NCI-H2171 treated with DMSO at 0.1 percent for 48 hours (cell line): ENCODE measurements around the gene PRKCZ.
A peak's percentile ranks its signal among the peaks of the same experiment; 100 is the strongest.

ENCODE experiments used
- DNase-seq: peaks from one replicate; lab custom pipeline; 2025; lab: John Stamatoyannopoulos, UW

PRKCZ gene

GRCh38 chr1:2210084-2210653 lies 160.0 kb downstream of the PRKCZ start:
- no peak for DNase-seq

GRCh38 chr1:2210786-2211185 lies 160.6 kb downstream of the PRKCZ start:
- DNase-seq, result no peak

GRCh38 chr1:2212274-2212531 lies 162.0 kb downstream of the PRKCZ start:
- no peak for DNase-seq

- DNase-seq, result peak; percentile 82
Measured at GRCh38 chr1:2212532-2213491, 162.6 kb downstream of the PRKCZ start.

GRCh38 chr1:2213576-2214505 lies 163.6 kb downstream of the PRKCZ start:
- no peak for DNase-seq

GRCh38 chr1:2214541-2215241 lies 164.5 kb downstream of the PRKCZ start:
- DNase-seq, result no peak

- no peak for DNase-seq
Measured at GRCh38 chr1:2215329-2215728, 165.1 kb downstream of the PRKCZ start.

- DNase-seq, result no peak
Measured at GRCh38 chr1:2215909-2216766, 165.9 kb downstream of the PRKCZ start.

- no peak for DNase-seq
Measured at GRCh38 chr1:2216767-2217058, 166.5 kb downstream of the PRKCZ start.

- no peak for DNase-seq
Measured at GRCh38 chr1:2221271-2221670, 171.1 kb downstream of the PRKCZ start.

- no peak for DNase-seq
Measured at GRCh38 chr1:2224170-2224584, 174.0 kb downstream of the PRKCZ start.

GRCh38 chr1:2224631-2225428 lies 174.6 kb downstream of the PRKCZ start:
- DNase-seq, result no peak

- DNase-seq, result no peak
Measured at GRCh38 chr1:2226525-2227345, 176.5 kb downstream of the PRKCZ start.

GRCh38 chr1:2227346-2228156 lies 177.3 kb downstream of the PRKCZ start:
- DNase-seq, result peak; percentile 93

- no peak for DNase-seq
Measured at GRCh38 chr1:2228157-2228594, 178.0 kb downstream of the PRKCZ start, which contains the start of gene SKI. SKI (plus strand) TSS chr1:2228319; CDS start chr1:2228767, 448 bp downstream.

GRCh38 chr1:2228694-2229036 lies 178.5 kb downstream of the PRKCZ start:
- no peak for DNase-seq

GRCh38 chr1:2229037-2229864 lies 179.0 kb downstream of the PRKCZ start:
- peak; percentile 57 for DNase-seq
